Fibroblast of skin of right biceps (primary cell): ENCODE measurements around the gene MFAP5.
A peak's percentile ranks its signal among the peaks of the same experiment; 100 is the strongest.

ENCODE experiments used
- DNase-seq: peaks from one replicate; pipeline ENCODE4 v3.0.0-alpha.2; 2013

The MFAP5 gene, protein sequence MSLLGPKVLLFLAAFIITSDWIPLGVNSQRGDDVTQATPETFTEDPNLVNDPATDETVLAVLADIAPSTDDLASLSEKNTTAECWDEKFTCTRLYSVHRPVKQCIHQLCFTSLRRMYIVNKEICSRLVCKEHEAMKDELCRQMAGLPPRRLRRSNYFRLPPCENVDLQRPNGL

DNA sequence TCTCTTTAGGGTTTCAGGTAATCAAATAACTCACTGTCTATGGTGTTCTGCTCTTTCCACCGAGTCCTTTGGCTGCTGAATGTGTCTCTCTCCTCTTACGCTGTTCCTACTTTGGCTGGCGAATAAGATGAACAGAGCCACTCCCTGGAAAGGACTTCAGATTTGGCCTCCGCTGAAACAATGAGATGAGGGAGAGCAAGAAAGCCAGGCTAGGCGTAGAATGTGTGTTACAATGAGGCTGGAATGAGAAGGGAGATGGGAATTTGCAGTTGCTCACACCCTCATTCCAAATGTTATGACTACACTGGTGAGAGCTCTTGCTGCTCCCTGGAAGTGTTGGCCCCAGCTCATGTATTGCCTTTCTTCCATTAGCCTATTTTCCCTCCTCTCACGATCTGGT is at the start of gene MFAP5:
Gene MFAP5, minus strand, starts transcription at position 234 of the 400 bp plus-strand sequence. CDS start 722 bp downstream, outside the sequence.
- peak; percentile 86 for DNase-seq

DNA sequence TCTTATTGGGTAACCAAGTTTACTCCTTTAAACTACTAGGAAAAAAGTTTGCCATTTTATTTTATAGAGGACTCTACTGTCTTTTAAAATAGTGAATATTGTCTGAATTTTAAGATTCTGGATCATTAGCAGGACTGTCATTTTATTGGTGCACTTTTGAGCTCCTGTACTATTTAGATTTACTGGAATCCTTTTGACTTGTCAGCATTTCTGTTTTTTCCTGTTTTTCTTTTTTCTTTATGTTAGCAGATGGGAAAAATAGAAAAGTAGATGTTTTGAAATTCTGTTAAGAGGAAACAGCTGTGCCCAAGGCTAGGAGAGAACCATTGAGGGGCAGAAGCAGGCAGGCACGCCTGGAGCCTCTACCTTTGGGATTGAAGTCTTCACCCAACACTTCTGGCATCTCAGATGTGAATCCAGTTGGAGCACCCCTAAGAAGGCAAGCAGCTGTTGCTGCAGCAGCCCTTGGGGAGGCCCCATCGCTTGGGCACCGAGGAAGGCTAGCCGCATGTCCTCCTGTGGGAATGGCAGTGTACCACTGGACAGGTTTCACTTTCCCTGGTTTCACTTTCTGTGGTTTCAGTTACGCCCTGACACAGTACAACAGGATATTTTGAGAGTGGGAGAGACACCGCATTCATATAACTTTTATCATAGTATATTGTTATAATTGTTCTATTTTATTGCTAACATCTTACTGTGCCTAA is 46.7 kb upstream of the MFAP5 start:
- DNase-seq = no peak

DNA sequence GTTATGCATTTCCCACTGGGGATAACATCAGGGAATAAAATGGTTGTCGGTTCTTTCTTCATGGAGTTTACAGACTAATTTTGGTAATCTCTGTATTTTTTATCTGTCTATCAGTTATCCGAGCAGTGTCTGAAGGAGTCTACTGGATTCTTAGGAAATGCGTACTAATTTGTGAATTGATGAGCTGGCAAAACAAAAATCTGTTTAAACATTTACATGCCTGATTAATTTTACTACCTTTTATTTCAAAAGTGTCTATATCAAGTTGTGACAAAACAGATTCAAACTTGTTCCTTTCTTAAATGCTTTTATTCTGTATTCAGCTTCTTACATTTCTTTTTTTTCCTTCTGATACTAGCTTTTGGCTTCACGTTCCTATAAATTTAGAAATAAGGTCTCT is 39.5 kb upstream of the MFAP5 start:
- DNase-seq = no peak

DNA sequence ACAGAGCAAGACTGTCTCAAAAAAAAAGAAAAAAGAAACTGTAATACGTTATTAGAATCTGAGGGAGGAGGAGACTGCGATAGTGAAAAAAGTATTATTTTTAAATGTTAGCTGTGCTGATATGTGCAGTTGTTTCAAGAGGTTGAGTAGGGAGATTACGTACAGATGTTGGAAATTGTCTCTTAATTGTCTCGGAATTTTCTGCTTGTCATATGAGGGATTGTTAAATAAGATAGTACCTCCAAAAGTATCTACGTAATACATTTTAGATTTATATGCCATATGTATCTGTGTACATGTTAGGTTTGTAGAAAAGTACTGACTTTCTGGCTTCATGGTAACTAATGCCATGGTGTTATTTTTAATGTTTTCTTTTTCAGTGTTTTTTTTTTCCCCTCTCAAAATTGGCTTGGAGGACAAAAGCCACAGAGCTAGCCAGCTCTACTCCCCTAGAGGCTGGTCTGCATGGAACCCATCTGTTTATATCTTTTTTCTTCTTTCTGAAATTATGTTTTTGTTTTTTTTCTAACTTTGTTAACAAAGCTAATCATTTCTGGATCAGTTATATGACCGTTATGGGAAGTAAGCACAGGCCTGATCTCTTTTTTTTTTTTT is 38.5 kb upstream of the MFAP5 start:
- DNase-seq = no peak

DNA sequence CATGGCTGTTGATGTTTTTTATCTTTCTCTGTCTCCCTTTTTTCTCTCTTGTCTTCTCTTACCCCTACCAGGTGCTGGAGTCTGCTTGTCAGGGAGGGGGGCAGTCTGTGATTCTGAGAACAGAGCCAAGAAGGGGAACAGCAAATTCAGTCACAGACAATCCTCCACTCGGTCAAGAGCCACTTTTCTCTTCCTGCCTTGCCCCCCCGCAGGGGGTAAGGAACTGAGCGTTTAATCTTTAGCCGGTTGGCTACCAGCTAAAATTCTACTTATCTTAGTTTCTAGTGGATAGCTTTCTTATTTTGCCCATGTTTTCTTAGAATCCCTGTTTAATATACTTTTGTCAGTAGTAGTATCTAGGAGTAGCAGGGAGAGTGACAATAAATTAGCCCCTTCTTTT is 37.1 kb upstream of the MFAP5 start:
- no peak for DNase-seq

DNA sequence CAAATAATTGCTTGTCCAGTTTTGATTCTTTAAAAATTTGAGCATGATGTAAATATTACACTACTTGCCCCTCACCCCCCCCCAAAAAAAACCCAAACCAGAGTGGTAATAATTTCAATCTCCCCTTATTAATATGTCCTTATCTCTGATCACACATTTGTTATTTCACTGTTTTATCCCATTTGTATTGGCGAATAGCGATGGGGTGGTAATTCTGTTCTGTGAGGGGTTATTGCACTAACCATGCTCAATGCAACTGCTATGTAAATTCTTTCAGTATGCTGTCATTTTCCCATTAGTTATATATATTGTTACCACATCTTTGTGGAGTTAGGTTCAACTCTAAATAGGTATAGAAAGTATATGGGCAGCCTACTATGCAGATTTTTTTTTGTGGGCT is 36.3 kb upstream of the MFAP5 start:
- DNase-seq = peak; percentile 63

DNA sequence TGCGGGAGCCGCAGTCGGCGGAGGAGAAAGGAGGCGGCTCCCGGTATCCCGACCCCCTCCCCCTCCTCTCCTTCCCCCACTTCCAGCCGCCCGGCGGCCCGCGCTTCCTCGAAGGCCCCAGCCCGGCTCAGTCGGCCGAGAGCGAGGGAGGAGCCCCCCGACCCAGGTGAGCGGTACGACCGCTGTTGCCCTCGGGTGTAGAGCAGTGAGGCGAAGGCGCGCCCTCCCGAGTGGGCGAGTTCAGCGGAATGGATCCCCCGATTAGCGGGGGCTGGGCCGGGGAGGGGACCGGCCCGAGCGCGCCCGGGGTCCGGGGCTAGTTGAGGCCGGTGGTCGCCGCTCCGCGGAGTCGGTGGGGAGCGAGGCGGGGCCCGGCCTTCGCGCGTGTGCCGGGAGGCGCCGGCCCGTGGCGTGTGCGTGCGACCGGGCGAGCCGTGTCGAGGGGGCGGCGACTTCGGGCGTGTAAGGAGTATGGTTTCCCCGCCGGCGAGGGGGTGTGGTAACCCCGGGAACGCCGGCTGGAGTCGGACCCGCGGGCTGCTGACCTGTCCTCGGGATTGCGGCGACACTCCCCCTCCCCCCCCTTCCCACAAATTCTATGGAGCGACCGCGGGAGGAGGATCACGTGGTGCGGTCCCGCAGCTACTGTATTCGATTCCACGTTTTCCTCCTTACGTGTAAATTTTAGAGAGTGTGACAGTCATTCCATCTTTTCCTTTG is 35.7 kb upstream of the MFAP5 start:
- peak; percentile 45 for DNase-seq

DNA sequence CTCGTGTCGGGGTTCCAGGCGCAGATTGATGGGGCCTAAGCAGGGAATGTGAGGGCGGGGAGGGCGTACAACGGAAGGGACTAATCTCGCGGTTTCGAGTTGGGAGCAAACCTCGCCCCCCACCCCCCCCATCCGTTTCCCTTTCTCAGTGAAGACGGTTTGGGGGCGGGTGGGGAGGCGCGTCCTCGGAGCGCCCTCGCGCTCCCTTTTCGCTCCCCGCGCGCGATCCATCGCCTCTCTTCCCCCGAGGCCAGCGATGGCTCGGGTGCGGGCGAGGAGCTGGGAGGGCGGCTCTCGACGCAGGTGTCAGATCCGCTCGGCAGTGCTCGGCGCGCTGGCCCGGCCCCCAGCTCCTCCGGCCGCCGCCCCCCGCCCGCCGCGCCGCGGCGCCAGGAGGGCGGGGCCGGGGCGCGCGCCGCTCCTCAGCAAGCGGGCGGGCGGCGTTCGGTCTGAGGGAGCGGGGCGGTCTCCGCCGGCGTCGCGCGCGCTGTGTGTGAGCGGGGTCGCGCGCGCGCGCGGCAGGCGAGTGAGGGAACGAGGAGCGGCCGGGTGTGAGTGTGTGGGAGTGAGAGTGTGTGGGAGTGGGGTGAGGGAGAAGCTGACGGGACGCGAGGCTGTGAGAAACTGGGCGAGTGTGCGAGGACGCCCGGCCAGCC is 35.0 kb upstream of the MFAP5 start, which contains the start of gene RIMKLB:
Gene RIMKLB, plus strand, starts transcription at position 516 of the 656 bp plus-strand sequence. CDS start 15,876 bp downstream, outside the sequence.
- peak; percentile 84 for DNase-seq

DNA sequence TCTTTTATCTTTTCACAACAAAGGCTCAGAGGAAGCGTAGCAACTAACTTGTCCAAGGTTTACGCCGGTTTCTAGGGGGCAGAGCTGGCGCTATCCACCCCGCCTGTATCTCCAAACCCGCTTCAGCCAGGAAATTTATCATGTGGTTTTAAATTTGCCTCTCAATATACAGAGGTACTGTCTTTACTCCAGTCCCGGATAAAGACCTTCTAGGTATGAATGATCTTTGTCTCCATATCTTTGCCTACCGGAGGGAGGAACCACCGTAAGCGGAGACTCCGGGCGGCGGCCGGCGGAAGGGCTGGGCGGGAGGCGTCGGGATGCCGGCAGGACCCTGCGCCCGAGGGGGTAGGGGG is 34.5 kb upstream of the MFAP5 start:
- DNase-seq = peak; percentile 33

DNA sequence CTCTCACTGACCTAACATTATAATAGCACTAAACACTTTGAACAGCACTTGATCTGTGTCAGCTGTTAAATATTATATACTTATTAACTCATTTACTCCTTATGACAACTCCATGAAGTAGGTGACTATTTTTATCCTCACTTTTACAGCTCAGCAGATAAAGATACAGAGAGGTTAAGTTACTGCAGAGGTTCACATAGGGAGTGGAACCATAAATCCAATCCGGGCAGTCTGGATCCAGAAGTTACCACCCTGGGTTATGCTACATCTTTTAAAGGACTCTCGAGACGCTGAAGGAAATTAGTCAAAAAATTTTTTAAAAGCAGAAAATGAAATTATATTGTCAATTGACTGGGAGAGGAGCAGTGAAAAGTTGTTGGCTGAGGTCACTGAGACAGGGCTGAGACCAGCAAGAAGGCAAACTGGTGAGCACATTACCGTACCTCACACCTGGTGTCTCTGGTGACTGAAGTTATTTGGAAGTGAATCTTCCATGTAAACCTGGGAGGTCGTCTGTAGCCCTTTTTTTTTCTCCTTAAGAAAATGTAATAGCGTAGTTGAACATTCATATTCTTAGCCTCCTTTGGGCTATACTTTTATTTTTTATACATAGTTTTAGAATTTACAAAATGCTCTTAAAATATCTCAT is 33.9 kb upstream of the MFAP5 start:
- no peak for DNase-seq

DNA sequence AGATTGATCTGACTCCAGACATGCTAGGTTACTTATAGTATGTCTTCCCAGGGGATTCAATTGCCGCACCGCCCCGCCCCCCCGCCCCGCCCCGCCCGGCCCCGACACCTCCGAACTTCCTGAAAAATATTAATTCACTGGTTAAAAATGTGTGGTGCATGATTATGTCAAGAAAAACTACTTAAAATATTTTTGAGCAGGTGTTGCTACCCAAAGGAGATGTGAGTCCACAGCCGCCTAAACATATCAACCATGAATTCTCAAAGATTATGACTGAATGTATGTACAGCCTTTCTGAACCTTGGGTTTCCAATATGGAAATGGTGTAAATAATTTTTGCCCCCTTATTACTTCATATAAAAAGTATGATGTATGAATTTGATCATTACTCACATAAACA is 32.5 kb upstream of the MFAP5 start:
- DNase-seq = no peak

DNA sequence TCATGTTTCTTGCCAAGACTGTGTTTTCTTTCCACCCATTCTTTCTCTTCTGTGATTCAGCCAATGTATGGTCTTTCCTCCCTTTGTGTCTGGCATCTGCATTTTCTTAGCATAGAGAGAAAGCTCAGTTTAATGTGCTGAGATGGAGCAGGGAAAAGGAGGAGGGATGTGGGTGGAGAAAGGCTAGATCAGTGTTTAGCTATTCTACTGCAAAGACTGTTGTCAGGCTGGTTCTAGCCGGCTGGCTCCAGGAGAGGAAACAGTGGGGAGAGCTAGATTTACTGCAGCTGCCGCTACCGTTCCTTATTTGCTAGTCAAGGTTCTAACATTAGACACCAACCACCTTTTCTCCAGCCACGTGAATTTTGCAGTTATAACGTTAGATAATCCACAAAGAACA is 29.9 kb upstream of the MFAP5 start:
- peak; percentile 70 for DNase-seq

DNA sequence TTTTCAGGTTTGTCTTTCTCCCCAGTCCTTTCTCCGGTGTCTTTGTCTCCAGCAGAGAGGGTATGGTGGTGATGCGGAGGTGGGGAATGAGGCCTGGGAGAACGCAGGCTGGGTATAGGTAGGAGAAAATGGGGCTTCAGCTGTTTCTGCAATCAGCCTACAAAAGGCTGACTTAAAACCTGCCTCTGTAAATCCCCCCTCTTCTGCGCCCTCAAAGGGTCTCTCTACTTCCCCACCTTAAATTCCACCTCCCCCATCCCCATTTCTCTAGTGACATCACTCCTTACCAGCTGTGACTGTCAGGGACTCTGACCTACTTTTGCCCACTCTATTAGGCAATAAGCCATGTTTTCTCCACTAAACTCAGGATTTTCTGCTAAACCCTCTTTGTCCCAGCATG is 27.1 kb upstream of the MFAP5 start:
- DNase-seq = no peak

DNA sequence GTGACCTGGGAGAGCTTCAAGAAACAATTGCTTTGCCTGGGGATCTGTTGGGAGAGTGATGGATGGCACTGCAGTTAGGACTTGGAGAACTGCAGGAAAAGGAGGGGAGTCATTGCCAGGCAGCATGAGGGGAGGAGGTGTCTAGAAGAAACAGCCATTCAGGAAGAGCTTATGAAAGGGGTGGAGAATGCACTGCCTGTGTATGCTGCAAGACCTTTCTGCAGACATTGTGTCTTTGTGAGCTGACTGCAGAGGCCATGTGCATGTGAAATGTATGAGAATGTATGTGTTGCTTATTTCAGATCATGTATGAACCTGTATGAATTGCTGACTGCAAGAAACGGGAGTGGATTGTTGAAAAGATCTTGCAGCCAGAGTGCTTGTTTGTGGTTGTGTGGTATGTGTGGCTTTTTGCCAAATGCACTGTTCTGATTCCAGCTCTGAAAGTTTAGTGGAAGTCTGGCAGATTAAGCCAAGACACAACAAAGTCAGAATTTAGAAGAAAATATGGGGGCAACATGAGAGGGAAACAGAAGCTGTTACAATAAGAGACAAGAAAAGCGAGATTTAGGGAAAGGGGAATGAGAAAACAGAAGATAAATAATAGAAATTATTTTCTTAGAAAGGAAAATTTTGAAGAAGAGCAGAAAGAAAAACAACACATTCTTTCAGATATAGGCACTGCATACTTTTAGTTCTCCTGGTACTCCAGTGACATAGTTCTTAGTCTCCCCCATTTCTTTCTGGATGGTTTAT is 25.4 kb upstream of the MFAP5 start:
- DNase-seq = peak; percentile 86

DNA sequence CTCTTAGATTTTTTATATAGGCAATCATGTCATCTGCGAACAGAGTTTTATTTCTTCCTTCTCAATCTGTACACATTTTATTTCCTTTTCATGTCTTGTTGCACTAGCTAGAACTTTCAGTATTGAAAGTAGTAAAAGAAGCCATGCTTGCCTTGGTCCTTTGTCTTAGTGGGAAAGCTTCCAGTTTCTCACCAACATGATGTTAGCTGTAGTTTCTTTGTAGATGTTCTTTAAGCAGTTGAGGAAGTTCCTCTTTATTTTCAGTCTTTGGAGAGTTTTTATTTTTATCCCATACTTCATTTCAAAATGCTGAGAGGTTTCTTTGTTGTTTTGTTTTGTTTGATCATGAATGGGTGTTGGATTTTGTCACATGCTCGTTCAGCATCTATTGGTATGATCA is 22.4 kb upstream of the MFAP5 start:
- no peak for DNase-seq

DNA sequence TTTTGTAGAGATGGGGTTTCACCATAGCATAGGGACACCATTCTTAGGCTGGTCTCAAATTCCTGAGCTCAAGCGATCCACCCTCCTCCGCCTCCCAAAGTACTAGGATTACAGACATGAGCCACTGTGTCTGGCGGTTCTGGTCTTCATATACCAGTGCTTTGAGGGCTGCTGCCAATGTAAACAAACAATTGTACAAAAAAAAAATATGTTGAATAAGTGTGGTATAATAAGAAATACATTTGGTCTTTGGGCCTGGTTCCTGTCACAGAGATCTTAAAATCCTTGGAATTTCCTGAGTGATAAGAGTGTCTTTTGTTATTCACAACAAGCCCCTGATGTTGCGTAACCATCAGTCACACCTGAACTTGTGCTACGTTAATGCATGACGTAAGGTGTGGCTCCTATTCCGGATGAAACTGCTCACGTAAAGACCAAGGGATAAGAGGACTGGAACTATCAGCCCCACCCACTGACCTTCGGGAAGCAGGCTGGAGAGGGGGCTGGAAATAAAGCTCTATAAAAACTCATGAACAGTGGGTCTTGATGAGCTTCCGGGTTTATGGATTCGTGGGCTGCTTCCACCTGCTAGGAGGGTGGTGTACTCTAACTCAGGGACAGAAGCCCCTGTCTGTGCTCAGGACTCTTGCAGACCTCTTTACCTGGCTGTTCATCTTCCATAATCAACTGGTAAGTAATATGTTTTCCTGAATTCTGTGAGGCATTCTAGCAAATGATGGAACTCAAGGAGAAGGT is 18.7 kb upstream of the MFAP5 start:
- DNase-seq = peak; percentile 80

DNA sequence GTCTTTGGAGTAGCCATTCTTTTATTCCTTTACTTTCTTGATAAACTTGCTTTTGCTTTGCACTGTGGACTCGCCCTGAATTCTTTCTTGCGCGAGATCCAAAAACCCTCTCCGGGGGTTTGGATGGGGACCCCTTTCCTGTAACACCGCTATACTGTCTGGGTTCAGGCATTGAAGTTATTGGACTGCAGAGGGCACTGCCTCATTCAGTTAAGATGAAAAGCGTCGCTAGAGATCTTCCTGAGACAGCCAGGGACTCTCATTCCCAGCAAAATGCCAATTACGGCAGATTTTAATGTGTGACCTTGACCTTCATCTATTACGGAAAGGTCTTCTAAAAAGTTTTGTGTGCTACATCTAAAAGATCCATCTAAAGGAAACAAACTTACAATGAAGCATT is 17.9 kb upstream of the MFAP5 start:
- DNase-seq = no peak

DNA sequence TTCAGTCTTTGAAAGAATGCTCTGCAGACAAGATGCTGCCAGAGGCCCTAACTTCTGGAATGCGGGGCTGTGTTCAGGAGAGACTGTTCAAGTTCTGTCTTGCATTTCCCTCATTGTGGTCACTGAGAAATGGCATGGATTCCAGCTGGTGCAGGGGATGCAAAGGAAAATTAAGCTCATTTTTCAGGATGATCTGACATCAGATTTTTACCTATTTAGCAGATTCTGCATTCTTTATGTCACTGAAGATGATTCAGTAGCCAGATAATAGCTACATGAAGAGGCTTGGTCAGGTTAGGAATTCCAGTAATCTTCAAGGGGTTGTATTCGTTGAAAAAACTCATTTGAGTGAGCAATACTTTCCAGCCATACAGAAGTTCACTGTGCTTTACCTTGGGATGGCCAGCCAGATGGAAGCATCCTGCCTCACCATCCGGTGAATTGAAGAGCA is 16.1 kb upstream of the MFAP5 start:
- peak; percentile 94 for DNase-seq

DNA sequence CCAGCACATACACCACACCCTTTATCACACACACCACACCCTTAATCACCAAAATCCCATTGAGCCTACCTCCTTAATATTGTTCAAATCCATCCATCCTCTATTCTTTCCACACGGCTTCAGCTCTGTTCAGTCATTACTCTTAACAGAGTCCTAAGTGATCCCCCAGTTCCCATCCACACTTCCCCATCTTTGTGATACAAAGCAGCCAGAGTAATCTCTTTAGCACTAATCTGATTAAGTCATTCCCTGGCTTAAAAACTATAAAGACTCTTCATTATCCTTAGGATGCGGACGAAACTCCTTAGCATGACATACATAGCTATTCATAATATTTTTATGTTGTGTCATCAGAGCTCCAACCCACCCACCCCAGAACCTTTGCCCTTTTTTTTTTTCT is 14.7 kb upstream of the MFAP5 start:
- no peak for DNase-seq

DNA sequence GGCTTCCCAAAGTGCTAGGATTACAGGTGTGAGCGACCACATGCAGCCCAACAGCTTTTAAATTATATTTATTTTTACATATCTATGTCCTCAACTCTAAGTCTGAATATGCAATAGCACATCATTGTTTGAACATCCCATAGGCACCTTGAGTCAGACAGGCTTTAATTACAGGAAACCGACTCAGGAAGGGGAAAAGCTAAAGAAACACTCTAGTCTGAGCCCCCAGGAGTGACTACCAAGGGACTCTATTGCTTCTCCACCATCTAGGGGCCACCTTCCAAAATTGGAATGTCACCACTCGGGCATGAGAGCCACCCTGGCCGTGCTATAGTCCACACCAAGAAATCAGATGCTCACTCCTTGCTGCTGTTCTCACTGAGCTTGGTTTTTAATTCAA is 14.0 kb upstream of the MFAP5 start:
- peak; percentile 35 for DNase-seq

DNA sequence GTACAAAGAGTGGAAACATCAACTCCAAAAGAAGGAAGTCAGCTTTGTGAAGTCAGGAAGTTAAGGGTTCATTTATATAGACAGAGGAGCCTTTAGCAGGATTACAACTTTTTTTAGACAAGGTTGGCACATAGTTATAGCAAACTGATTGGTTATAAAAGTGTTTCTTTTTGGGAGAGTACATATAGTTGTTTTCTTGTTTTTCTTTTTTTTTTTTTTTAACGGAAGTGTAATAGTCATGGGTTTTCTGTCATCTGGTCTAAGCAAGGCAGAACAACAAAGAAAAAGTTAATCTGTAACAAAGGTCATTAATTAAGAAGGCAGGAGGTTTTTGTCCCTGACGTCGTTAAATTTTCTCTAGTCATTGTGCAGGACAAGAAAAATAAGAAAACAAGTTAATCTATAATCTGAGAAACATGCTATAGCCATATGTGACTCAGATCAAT is 13.0 kb upstream of the MFAP5 start:
- DNase-seq = no peak
